ENCODE results near the gene CCL18.

Gene CCL18

DNA sequence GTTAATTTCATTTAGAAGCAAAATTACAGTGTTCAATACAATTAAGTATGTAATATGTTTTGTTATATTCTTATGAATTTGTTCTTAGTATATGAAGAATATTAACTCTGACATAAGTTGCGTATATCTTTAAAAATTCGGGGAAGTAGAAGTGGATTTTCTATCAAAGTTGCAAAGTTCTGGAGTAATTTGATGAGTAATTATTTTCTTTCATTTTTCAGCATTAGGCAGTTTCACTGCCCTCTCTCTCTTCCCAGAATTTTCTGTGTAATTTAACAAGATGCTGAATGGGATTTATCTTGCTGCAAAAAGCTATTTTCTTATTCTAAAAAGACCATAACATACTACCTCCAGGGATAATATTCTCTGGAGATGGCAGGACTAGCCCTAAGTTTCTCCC, 8.9 kb upstream of the CCL18 start:
- ChIA-PET POLR2A (no interaction called here), CTCF (no interaction called here)
- no peak for DNase-seq (ENCODE audit: extremely low spot score)
- TF ChIP-seq NFRKB (IDR thresholded peaks at IDR 0.05): no peak
- no peak for TF ChIP-seq SUZ12 (IDR thresholded peaks at IDR 0.05)
- TF ChIP-seq CTBP1 (IDR thresholded peaks at IDR 0.05; ENCODE audit: borderline replicate concordance): no peak
- no peak for TF ChIP-seq LEF1 (IDR thresholded peaks at IDR 0.05; ENCODE audit: borderline replicate concordance)
- no peak for TF ChIP-seq FOXA1 (IDR thresholded peaks at IDR 0.05)
- TF ChIP-seq TARDBP (IDR thresholded peaks at IDR 0.05): no peak
- no peak for TF ChIP-seq SP1 (IDR thresholded peaks at IDR 0.05)
- TF ChIP-seq FOXM1 (IDR thresholded peaks at IDR 0.05; ENCODE audit: borderline replicate concordance): no peak
- TF ChIP-seq BHLHE40 (IDR thresholded peaks at IDR 0.05; ENCODE audit: borderline replicate concordance): no peak
- no peak for TF ChIP-seq FOXK2 (IDR thresholded peaks at IDR 0.05)
- no peak for TF ChIP-seq L3MBTL2 (conservative IDR thresholded peaks at IDR 0.05)
- no peak for TF ChIP-seq ZNF384 (IDR thresholded peaks at IDR 0.05)
- TF ChIP-seq, protein P1, sequence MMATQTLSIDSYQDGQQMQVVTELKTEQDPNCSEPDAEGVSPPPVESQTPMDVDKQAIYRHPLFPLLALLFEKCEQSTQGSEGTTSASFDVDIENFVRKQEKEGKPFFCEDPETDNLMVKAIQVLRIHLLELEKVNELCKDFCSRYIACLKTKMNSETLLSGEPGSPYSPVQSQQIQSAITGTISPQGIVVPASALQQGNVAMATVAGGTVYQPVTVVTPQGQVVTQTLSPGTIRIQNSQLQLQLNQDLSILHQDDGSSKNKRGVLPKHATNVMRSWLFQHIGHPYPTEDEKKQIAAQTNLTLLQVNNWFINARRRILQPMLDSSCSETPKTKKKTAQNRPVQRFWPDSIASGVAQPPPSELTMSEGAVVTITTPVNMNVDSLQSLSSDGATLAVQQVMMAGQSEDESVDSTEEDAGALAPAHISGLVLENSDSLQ (IDR thresholded peaks at IDR 0.05): no peak
- TF ChIP-seq HDGF (IDR thresholded peaks at IDR 0.05; ENCODE audit: borderline replicate concordance): no peak
- no peak for TF ChIP-seq ELF4 (IDR thresholded peaks at IDR 0.05)
- no peak for TF ChIP-seq ARNT (IDR thresholded peaks at IDR 0.05)

GRCh38 chr17:36055921-36056520, 8.1 kb upstream of the CCL18 start:
- POLR2A ChIA-PET: no interaction called here
- DNase-seq (ENCODE audit: extremely low spot score): no peak
- TF ChIP-seq CTBP1 (IDR thresholded peaks at IDR 0.05; ENCODE audit: borderline replicate concordance) (no peak), ELF4 (IDR thresholded peaks at IDR 0.05) (no peak), FOXA1 (IDR thresholded peaks at IDR 0.05) (no peak), FOXK2 (IDR thresholded peaks at IDR 0.05) (no peak), LEF1 (IDR thresholded peaks at IDR 0.05; ENCODE audit: borderline replicate concordance) (no peak), NFRKB (IDR thresholded peaks at IDR 0.05) (no peak), TARDBP (IDR thresholded peaks at IDR 0.05) (no peak), SP1 (IDR thresholded peaks at IDR 0.05) (no peak), SUZ12 (IDR thresholded peaks at IDR 0.05) (no peak), BHLHE40 (IDR thresholded peaks at IDR 0.05; ENCODE audit: borderline replicate concordance) (no peak)
- TF ChIP-seq, protein P1 (IDR thresholded peaks at IDR 0.05): no peak
- CTCF ChIA-PET: no interaction called here

DNA sequence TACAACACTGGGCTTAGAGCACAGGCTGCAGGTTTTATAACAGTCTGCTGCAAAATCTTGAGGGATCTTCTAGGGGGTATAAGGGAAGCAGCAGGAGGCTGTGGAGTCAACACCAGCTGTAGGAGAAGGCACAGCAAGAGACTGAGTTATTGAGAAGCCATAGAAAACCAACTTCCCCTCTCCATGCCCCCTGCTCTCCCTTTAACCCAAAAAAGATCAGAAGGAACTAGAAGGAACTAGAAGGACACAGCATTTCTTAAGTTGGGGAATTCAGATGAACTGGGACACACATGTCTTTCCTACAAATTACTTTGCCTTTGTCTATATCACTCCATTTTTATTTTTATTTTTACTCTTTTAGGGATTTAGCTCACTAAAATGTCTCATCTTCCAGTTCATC, 6.2 kb upstream of the CCL18 start:
- ChIA-PET CTCF (interaction anchor here (0.6 kb wide), 1 partner anchor 32 kb away, joined by 9 read pairs; no protein-coding TSS in a partner anchor), POLR2A (no interaction called here)
- no peak for TF ChIP-seq FOXK2 (IDR thresholded peaks at IDR 0.05)
- TF ChIP-seq TARDBP (IDR thresholded peaks at IDR 0.05): no peak
- TF ChIP-seq NFRKB (IDR thresholded peaks at IDR 0.05): no peak
- no peak for TF ChIP-seq FOXM1 (IDR thresholded peaks at IDR 0.05; ENCODE audit: borderline replicate concordance)
- DNase-seq (ENCODE audit: extremely low spot score): no peak

- ChIA-PET POLR2A (no interaction called here), CTCF (interaction anchor here (0.6 to 1.0 kb wide), 3 partner anchors 13 to 89 kb away, joined by 3 read pairs; no protein-coding TSS in a partner anchor)
- no peak for TF ChIP-seq ZNF384 (IDR thresholded peaks at IDR 0.05)
- no peak for TF ChIP-seq L3MBTL2 (conservative IDR thresholded peaks at IDR 0.05)
- no peak for TF ChIP-seq NFRKB (IDR thresholded peaks at IDR 0.05)
- DNase-seq (ENCODE audit: extremely low spot score): no peak
Measured at GRCh38 chr17:36059406-36059805, 4.7 kb upstream of the CCL18 start.

DNA sequence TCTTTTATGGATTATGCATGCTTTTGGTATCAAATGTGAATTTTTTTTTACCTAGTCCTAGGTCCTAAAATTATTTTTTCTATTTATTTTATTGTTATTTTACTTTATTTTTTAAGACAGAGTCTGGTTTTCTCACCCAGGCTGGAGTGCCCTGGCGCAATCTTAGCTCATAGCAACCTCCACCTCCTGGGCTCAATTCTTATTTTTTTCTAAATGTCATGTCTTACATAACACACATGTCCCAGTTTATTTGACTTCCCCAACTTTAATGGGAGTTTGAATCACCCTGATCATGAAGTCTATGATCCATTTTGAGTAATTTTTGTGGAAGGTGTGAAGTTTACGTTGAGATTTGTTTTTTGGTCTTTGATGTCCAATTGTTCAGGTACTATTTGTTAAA, 3.3 kb upstream of the CCL18 start:
- POLR2A ChIA-PET: no interaction called here
- DNase-seq (ENCODE audit: extremely low spot score): no peak
- CTCF ChIA-PET: no interaction called here
- no peak for TF ChIP-seq SUZ12 (IDR thresholded peaks at IDR 0.05)
- no peak for TF ChIP-seq LEF1 (IDR thresholded peaks at IDR 0.05; ENCODE audit: borderline replicate concordance)
- TF ChIP-seq SP1 (IDR thresholded peaks at IDR 0.05): no peak
- TF ChIP-seq, protein P1 (IDR thresholded peaks at IDR 0.05): no peak
- no peak for TF ChIP-seq L3MBTL2 (conservative IDR thresholded peaks at IDR 0.05)
- TF ChIP-seq ELF4 (IDR thresholded peaks at IDR 0.05): no peak
- no peak for TF ChIP-seq TARDBP (IDR thresholded peaks at IDR 0.05)
- no peak for TF ChIP-seq ARNT (IDR thresholded peaks at IDR 0.05)
- TF ChIP-seq NFRKB (IDR thresholded peaks at IDR 0.05): no peak
- TF ChIP-seq ZNF384 (IDR thresholded peaks at IDR 0.05): no peak
- TF ChIP-seq FOXM1 (IDR thresholded peaks at IDR 0.05; ENCODE audit: borderline replicate concordance): no peak
- TF ChIP-seq FOXA1 (IDR thresholded peaks at IDR 0.05): no peak

GRCh38 chr17:36066365-36066985, 2.4 kb downstream of the CCL18 start:
- no peak for DNase-seq (ENCODE audit: extremely low spot score)
- TF ChIP-seq ZNF384 (IDR thresholded peaks at IDR 0.05) (no peak), HDGF (IDR thresholded peaks at IDR 0.05; ENCODE audit: borderline replicate concordance) (no peak), NFRKB (IDR thresholded peaks at IDR 0.05) (no peak), TARDBP (IDR thresholded peaks at IDR 0.05) (no peak)
- CTCF ChIA-PET: interaction anchor here (1.5 kb wide), 1 partner anchor 97 kb away, joined by 5 read pairs; no protein-coding TSS in a partner anchor
- POLR2A ChIA-PET: no interaction called here

All from HEK293T (cell line).